ENCODE results near the gene CRYAB. TPM values are rescaled to one million over a fixed set of nuclear protein-coding genes. Genes with fewer than 3 reads are reported as not detected.

CRYAB gene

Small RNA genes lying within 50 kb of the gene (small RNA-seq; reads per million reads assigned to genes)
- gene C11orf52 (not detected), gene GNG5P3 (not detected), gene RNA5SP351 (not detected), gene RPL37AP8 (not detected)

Data from skeletal muscle satellite cell (primary cell).